Activated CD8-positive, alpha-beta memory T cell treated with anti-CD3 and anti-CD28 coated beads, Interleukin-2, amount 50 U/mL, for 1 hour (primary cell): ENCODE data around the gene PRKCA.

ENCODE experiments used
- DNase-seq: peaks from one replicate; pipeline ENCODE4 v3.0.0-alpha.2; 2020; ENCODE audit errors: extremely low read depth

PRKCA gene

DNA sequence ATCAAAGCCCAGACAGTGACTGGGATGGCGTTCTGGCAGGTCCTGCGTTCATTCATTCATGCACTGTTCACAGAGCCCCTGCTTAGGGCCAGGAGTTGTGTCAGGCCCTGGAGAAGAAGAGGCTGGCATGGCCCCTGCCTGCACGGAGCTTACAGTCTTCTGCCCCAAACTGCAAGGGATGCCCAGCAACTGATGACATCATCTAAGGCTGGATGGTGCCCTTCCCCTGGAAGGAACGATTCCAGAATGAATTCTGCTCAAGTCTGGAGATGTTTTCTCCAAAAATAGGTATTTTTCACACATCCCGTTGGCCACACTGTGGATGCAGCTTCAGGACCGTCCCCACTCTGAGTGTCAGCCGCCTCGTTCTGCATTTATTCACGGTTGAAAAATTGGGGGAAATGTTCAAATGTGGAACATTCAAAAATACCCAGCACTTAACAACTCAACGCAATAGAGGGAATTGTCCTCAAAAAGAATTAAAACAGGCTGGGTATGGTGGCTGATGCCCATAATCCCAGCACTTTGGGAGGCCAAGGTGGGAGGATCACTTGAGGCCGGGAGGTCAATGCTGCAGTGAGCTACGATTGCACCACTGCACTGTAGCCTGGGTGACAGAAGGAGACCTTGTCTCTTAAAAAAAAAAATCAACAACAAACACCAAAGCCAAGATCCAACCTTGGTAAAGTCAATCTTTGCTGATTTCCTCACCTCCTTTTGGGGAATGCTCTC, 508.7 kb downstream of the PRKCA start:
- no peak for DNase-seq

GRCh38 chr17:66811683-66812054, 509.3 kb downstream of the PRKCA start:
- no peak for DNase-seq

DNA sequence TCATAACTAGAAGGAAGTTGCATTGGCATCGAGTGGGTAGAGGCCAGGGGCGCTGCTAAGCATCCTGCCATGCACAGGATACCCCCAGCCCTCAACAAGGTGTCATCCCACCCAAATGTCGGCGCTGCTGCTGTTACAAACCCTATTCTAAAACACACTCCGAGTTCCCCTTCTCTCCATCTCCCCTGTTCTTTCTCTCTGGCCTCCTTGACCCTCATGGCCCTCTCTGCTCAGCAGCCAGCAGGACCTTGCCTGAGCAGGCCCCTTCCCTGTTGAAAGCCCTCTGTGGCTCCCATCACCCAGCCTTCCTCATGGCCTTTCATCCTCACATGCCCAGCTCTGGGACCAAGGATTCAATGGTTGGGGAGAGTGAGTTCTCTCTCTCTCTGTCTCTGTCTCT, 510.2 kb downstream of the PRKCA start:
- DNase-seq: no peak

GRCh38 chr17:66813296-66813695, 510.9 kb downstream of the PRKCA start:
- DNase-seq: no peak

GRCh38 chr17:66814026-66814425, 511.6 kb downstream of the PRKCA start:
- no peak for DNase-seq

GRCh38 chr17:66814570-66814969, 512.2 kb downstream of the PRKCA start:
- DNase-seq: no peak

GRCh38 chr17:66817750-66818149, 515.3 kb downstream of the PRKCA start:
- DNase-seq: no peak

DNA sequence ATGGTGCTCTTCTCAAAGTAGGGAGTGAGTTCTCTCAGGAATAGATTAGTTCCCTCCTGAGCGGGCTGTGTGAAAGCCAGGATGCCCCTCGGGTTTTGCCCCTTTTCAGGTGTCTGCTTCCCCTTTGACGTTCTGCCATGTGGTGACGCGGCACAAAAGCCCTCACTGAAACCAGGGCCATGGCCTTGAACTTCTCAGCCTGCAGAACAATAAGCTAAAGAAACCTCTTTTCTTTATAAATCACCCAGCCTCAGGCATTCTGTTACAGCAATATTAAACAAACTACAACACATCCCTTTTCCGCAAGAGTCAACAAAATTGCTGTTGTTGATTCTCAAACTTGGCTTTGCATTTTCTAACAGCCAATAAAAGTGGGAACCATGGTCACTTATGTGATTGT, 517.1 kb downstream of the PRKCA start:
- no peak for DNase-seq

- no peak for DNase-seq
These were observed 519.6 kb downstream of the PRKCA start for GRCh38 chr17:66822009-66822408.

GRCh38 chr17:66826856-66827255, 524.4 kb downstream of the PRKCA start:
- DNase-seq: no peak

DNA sequence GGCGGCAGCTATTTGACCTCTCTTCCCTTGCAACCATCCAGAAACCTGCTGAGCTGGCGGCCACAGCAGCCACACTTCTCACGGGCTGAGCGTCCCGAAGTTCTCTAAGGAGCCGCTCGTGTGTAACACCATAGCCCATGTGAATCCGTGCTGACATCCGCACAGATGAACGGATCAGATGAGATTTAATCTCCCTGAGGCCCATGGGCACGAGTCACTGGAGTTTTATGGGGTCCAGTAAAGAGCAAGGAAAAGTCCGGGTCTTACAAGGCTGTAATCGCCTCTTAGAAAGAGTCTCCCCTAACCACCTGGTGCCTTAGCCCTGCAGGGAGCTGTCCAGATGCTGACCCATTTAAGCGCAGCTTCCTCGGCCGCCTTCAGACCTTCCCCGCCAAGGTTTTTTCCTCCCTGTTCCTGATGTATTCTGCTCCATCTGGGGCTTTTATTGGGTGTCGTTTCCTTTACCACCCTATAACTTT, 527.0 kb downstream of the PRKCA start:
- no peak for DNase-seq

- no peak for DNase-seq
These were observed 527.5 kb downstream of the PRKCA start for GRCh38 chr17:66829883-66830282.

GRCh38 chr17:66830451-66830850, 528.0 kb downstream of the PRKCA start:
- DNase-seq: no peak

DNA sequence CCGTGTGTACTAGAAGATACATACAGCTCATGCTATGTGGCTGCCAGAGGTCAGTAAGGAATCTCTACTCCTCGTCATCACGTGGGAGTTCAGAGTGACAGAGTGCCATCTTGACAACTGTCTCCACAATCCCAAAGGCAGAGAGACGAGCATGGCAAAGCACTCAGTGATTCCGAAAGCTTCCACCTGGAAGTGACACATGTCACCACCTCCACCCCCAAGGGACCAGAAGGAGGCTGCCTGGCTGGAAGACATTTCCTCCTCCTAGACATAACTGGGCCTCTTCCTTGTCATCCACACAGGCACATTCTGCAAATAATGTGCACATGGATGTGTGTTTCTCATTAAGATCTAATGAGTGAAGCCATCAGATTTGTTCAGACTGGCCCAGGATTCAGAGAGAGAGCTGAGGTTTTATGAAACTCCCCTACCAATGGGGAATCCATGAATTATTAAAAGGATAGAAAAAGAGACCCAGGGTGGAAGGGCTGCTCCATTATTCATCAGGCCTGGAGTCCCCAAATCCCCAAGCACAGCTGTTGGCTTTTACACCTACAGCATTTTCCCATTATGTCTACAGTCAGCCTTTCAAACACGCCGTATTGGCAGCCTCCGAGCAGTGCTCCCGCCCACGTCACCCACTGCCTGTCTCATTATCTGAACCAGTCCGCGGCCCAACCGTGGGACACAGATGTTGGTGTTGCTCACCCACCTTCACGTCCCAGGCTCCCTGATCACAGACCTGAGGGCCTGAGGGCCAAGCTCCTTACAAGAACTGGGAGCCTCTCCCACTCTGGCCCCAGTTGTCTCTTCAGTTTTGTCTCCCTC, 529.2 kb downstream of the PRKCA start:
- no peak for DNase-seq

GRCh38 chr17:66833201-66833600, 530.8 kb downstream of the PRKCA start:
- DNase-seq: no peak

GRCh38 chr17:66834426-66834918, 532.1 kb downstream of the PRKCA start:
- DNase-seq: no peak

DNA sequence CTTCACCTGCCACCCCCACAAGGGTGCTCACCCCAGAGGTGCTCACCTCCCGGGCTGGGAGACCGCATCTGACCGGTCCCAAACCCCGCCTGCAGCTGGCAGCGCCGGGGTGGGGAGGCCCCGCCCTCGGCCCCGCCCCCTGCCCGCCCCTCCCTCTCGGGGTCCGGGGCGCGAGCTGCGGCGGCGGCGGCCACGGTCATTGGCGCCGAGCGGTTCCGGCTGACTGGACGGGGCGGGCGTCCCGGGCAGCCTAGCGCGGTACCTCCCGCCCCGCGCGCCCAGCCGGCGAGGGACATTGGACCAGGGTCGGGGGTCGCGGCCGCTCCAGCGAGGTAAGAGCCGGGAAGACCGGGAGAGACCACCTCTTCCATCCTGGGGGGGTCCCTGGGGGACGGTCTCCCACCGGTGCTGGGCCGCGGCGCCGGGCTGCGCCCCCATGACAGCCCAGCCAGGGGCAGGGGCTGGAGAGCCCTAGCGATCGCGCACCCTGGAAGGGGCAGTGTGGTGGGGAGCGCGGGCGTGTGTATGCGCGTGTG, 532.6 kb downstream of the PRKCA start, which contains the start of gene CACNG5:
Gene CACNG5, plus strand, starts transcription at position 199 of the 536 bp plus-strand sequence. CDS start 42,216 bp downstream, outside the sequence.
- no peak for DNase-seq

GRCh38 chr17:66835476-66835875, 533.1 kb downstream of the PRKCA start:
- no peak for DNase-seq

- no peak for DNase-seq
These were observed 533.9 kb downstream of the PRKCA start for GRCh38 chr17:66836063-66837005.

GRCh38 chr17:66837226-66837625, 534.8 kb downstream of the PRKCA start:
- DNase-seq: no peak

DNA sequence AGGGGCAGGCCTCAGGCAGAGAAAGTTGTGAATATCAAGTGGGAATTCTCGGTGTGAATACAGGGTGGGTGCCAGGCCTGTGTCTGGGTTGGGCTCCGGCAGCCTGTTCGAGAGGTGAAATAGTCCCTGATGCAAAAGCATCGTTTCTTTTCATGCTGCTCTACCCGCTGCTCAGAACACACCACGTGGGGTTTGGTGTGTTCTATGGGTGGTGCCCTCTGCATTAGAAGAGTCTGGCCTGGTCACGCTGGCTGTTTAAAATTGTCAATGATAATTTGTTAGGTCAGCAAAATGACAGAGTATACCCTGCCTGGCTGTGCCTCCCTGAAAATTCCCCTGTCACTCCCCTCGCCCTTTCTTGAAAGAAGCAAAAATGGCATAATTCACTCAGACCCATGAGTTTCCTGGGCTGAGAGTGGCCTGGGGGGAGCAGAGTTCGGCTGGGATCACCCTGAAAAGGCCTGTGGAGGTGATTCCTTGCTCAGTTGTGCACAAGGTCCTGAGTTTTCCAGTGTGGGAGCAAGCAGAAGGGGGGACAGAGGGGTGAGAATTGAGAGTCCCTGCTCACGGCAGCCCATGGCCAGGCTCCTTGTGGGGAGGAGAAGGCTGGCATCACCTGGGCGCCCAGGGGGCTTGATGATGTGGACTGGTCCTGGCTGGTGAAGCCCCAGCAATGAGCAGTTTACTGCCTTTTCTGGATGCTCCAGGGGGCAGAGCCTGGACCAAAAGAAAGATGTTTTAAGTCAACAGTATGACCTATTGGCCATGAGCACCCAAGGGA, 535.7 kb downstream of the PRKCA start:
- no peak for DNase-seq
